ENCODE measurements around the gene PLEKHS1.

The PLEKHS1 gene

DNA sequence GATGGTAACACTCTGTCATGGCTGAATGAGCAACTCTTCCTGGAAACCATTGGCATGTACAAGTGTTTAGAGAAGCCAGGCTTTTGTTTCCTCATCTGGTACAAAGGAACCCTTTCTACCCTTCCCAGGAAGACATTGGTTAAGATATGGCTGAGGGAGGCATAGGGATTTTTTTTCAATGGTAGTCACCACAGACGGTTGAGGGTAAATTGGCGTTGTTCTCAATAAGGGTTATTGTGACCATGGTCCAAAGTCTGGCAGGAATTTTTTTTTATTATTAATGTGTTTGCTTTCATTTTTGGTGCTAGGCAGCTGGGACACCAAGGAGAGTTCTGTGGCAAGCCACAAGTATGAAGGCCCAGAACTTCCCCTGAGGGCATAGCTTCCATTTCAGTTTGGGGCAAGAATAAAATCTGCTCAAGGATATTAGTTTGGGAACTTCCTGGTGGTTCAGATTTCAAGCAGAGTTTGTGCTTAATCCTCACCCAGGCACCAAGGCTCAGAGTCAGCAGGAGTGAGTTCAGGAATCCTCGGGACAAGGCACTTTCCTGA lies at the start of gene PLEKHS1:
PLEKHS1 (plus strand) TSS at position 502 of the 552 bp plus-strand sequence. CDS start 3,596 bp downstream, outside the sequence.
- DNase-seq = no peak

DNA sequence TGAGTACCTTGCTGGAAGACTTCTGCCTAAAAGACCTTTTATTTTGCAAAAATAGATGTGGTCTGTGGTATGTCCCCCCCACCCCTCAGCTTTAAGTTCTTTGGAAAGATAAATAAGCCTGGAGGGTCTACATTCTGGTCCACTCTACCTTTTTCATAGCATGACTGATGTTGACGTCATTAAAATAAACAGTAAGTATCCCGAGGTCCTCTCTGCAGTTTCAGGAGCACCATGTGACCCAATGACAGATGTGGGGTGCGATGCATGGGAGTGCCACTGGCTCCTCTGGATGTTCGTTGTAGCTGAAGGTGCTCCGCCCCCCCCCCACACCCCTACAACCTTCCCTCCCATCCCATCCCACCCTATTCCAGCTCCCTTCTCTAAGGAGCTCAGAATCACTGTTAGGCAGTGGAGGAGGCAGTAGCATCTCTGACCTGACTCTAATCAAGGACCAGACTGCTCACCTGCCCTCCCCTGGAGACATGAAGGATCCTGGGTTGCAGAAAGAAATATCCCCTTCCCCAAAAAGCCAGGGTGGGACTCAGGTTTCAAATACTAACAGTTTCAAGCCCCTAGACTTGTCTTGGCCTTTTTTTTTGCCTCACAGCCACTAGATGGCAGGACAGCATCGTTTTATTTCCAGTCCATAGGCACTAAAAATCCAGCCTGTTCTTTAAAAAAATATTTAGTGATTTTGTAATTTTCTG lies 46.7 kb upstream of the PLEKHS1 start:
- peak in 1 of 2 donors; percentile 50 for DNase-seq

DNA sequence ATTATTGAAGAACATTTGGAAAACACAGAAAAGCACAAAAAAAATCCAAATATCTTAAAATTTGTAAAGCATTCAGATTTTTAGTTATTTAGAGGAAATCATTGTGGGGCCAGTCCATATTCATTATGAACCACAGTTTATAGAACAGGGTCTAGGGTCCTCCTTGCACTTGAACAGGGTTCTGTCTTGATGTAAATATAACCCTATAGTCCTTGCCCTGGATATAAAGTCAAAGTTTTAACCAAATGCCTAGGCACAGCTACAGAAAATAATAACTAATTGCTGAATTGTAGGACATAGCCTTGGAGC lies 46.2 kb upstream of the PLEKHS1 start:
- DNase-seq = no peak

DNA sequence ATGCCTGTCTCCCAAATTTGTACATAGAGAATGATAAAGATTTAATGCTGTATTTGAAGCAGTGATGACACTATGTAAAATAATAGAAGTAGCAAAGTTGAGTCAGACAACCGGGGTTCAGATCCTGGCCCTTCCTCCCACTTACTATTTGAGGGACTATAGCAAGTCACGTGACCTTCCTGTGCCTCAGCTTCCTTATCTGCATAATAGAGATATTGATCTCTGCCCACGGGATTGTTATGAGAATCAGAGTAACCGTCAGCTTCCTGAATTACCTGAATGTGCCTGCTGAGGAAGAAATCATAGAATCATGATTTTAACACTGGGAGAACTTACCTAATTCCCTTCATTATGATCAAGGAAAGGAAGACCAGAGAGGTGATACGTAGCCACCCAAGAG lies 44.9 kb upstream of the PLEKHS1 start:
- no peak for DNase-seq

DNA sequence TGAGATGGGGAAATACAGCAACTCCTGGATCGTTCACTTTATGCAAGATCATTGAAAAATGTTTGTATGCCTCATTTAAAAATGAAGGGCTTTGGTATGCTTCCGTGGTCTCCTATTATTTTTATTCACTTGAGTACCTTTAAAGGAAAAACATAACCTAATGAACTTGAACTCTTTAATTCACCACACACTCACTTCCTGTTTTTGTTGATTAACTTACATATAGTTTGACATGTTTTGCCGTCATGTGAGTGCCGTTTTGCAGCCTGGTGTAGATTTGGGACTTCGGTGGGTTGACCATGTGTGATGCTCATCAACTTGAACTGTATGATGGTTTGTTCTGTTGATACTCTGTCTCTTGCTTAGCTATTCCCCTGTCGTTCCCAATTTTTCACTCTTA lies 42.8 kb upstream of the PLEKHS1 start:
- DNase-seq = no peak

DNA sequence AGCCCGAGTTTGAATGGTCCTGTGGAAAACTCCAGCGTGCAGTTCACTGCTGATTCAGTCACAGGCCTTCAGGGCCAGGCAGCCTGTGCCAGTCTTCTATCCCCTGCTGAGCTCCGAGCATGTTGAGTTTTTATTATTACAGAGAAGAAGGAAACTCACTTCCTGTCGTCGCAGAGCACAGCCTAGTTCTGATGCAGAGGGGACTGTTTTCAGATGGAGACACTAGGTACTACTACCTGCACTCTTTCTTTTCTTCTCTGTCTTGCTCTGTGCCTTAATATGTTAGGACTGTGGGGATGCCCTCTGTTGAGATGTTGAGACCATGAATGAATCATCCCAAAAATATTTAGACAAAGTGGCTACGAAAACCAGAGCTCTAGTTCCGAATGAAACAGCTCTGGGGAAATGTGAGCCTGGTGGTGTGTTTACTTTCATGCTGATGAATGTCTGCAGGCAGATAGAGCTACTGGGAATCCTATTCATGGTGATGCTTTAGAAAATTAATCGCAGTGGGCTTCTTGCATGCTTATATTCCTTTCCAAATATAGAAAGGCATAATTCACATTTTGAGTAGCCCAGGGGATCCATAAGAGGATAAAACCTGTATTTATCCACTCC lies 42.2 kb upstream of the PLEKHS1 start:
- no peak for DNase-seq

DNA sequence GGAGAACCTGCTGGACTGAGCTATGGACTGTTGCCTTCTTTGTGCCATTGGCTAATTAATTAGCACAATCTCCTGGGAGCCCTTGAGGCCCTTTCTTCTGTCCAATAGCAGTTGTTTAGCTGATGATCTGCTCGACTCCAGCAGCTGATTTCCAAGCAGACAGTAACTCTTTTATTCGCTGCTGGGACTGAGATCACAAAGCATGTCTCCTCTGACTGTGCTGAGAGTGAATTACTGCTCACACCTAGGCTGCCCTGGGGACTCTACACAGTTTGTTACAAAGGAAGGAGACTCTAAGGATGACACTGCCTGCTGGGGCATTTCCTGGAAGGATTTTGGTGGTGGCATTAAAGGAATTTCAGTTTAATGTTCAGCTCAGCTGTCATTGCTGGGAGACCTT lies 40.3 kb upstream of the PLEKHS1 start:
- no peak for DNase-seq

DNA sequence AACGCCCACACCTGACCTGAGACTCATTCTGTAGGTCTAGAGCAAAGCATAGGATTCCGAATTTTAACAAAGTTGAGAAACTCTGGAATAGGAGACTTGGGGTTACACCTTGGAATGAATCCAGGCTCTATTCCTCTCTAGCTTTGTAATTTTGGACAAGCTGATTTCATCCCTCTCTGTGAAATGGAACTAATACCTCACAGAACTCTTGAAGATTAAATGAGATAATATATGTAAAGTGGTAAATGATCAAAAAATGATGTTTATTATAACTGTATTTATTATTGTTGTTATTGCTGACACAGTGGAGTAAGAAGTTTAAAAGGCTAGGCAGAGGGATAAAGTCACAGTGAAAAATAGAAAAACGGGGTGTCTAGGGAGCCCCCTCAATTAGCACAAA lies 39.5 kb upstream of the PLEKHS1 start:
- DNase-seq = no peak

DNA sequence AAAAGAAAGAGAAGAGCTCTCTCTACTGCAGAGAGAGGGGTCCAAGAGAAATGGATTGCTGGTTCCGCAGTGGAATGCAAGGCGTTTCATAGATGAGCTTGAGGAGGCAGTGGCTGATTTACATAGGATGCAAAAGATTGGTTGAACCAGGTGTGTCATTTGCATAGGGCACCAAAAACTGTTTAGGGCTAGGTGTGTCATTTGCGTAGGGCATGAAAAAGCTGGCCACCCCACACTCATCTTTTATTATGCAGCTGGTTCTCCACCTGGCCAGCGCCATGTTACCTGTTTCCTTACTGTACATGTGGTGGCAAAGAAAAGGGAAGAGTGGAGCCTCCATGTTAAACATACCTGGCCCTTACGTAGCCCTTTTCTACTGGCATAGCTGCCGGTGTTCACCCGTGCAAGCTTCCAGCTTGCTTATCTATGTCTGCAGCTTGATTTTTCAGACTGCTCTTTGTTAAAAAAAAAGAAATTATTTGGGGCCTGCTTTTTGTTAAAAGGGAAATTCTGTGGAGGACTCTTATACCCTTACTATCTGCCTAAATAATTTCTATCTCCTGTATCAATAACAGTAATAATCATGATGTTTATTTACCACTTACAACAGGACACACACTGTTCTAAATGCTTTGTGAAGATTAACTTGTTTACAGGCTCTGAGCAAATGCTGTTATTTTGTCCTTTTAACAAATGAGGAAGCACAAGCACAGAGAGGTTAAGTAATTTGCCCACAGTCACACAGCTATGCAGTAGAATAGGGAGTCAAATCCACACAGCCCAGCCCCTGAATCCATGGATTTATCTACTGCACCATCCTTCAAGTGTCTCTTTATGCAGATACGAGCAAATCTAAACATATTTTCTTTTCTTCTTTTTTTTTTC lies 38.5 kb upstream of the PLEKHS1 start:
- no peak for DNase-seq

DNA sequence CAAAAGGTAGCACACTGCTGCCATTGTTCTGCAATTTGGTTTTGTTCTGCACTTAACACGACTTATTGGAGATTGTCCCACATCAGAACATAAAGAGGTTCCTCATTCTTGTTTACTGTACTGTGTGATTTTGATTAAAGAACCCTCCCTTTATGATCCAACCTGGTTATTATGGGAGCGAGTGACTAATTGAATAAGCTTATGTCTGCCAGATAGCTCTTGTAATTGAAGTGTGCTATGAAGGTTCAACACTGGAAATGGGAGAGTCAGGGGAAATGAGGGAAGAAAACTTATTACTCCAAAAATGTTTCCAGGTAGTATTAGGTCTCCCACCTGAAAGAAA lies 37.9 kb upstream of the PLEKHS1 start:
- DNase-seq = no peak

DNA sequence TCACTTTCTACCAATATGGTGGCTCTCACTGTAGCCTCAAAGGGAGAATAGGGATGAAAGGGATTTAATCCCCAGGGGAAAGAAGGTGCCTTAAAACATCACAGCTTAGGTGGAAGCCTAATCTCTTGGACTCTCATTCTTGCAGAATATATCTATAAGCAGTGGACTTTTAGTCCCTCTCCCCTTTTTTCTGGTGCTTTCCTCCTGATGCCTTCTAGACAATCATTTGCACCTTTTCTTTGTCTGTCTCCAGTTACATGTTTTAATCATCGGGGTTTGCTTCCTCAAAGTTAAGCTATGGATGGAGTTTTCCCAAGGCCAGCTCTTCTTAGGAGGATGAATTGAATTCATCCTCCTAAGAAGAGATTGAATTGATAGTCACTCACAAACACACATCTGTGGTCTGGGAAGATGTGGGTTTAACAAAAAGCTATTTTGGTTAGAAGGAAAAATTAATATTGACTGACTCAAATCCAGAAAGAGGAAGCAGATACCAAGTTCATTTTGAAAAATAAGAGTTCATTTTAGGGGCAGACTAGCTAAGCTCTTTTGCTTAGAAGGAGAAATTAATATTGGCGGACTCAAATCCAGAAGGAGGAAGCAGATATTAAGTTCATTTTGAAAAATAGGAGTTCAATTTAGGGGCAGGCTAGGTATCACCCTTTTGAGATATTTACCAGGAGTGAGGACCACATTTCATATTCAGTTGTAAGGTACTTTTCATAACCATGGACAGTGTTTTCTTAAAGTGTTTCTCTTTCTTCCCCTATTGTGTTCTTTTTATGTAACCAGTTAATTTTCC lies 35.2 kb upstream of the PLEKHS1 start:
- DNase-seq = peak in 1 of 2 donors; percentile 23

DNA sequence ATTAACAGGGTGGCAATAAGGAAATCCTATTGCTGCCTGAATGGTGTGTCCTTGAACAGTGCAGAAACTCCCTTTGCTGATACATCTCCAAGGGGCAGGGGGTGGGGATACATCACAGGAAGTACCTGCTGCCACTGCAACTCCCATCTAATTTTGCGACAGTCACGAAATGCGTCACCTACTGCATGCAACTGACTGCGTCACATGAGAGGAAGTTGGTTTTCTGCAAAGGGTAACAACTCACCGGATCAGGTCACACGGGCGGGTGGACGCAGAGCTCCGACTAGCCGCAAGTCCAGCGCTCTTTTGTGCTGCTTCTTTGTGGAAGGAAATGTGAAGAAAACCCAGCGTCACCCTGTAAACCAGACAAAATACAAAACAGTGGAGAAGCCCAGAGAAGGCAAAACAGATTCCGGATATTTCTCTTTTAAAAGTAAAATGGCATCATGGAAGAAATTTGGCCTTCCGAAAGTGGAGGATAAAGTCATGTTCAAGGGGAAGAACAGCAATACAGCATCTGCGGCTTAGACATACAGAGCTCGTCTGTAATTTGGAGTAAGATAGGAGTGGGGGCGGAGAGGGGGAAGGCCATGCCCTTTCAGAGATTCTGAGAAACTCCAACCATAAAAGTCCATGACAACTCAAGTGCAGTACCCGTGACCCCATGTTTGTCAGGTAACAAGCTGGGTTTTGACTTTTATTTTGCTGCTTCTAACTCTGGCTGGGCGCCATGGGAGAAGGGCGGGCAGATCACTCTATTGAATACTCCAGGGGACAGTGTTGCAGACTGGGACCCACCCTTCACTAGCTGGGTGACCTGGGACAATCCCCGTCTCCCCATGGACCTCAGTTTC lies 32.3 kb upstream of the PLEKHS1 start:
- no peak for DNase-seq

DNA sequence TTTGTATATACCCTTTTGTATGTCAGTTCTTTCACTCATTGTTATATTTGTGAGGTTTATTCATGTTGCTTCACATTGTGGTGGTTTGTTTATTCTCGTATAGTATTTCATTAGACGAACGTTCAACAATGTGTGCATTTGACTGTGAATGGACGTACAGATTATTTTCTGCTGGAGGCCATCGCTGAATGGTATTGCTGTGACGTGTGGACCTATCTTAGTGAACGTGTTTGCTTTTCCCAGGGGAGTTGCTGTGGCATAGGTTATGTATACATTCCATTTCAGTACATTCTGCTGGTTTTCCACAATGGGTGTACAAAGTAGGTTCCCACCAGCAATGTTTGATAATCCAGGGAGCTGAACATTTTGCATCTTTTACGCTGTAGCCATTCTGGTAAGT lies 31.1 kb upstream of the PLEKHS1 start:
- DNase-seq = no peak

DNA sequence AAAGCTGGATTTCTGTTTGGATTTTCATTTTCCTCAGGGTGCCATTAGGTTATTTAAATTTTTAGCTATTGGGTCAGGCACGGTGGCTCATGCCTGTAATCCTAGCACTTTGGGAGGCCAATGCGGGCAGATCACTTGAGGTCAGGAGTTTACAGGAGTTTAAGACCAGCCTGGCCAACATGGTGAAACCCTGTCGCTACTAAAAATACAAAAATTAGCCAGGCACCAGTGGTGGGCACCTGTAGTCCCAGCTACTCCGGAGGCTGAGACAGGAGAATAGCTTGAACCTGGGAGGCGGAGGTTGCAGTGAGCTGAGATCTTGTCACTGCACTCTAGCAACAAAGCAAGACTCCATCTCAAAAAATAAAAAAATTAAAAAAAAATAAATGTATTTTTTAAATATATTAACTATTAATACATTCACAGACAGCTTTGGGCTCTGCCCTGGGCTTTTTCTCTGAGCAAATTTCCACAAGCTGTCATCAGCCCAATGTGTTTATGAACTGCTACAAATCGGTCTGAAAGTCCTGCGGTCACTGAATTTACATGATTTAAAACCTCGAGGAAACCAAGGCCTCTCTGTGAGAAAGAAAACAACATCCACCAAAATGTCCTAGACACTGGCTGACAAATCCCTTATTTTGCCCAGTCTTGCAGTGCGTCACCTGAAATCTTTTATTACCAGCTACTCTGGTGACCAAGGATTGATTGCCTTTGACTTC lies 19.2 kb upstream of the PLEKHS1 start:
- no peak for DNase-seq

DNA sequence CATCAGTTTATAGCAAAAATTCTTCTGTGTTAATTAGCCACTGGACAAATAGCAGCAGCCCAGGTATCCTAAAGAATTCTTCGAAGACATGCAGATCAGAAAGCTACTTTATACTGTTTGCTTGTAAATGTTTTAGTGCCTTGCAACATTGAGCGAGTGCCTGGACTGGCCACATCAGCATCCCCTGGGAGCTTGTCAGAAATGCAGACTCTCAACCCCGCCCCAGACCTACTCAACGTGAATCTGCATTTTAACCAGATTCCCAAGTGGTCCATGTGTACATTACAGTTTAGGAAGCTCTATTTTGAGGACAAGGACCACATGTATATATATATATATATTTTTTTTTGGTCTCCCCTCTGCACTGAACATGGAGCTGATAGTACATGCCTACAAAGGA lies 18.5 kb upstream of the PLEKHS1 start:
- DNase-seq = no peak

DNA sequence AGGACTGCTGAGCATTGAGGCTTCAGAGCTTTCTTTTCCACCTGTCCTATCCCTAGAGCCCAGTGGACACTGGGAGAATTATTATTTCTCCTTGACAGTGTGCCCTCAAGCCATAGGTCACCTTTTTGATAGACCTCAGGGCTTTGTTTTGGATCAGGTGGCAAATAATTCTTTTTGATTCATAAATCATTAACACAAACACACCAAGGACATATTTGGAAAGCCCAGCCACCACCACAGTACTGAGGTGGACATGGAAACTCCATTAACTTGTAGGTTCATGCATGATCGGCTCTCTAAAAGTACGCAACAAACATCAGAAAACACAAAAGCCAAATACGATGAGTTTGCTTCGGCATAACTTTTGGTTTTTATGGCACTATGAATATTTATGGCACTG lies 17.8 kb upstream of the PLEKHS1 start:
- no peak for DNase-seq

DNA sequence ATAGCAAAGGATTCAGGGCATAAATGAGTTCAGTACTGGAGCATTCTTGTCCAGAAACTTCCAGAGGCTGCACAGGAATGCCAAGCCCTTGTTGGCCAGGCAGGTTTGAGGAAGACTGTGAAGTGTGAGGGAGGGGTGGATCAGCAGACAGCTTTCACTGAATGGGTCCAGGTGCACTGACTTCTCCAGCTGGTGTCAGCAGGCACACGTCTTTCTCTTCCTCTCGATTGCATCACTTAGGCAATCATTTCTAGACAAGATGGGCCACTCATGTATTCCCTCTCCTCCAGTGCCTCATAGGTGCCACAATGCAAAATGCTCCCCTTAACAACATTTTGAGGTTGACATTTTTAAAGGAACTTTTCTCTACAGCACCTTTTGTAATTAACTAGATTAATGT lies 15.6 kb upstream of the PLEKHS1 start:
- no peak for DNase-seq

DNA sequence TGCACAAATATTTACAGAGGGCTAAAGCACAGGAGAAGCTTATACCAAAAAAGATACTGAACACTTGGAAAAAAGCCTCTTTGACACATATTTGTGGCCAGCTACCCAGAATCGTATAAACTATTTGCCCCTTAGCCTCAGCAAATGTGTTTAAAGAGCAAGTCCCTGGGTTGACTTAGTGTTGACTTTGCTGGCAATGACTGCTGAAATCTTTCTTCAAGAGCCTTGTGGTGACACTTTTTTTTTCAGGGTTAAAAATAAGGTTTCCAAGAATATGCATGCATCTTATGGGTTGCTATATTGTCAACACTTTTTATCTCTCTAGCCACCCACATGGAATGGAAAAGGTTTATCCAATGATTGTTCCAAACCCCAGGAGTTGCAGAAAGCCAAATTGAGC lies 14.9 kb upstream of the PLEKHS1 start:
- DNase-seq = no peak

DNA sequence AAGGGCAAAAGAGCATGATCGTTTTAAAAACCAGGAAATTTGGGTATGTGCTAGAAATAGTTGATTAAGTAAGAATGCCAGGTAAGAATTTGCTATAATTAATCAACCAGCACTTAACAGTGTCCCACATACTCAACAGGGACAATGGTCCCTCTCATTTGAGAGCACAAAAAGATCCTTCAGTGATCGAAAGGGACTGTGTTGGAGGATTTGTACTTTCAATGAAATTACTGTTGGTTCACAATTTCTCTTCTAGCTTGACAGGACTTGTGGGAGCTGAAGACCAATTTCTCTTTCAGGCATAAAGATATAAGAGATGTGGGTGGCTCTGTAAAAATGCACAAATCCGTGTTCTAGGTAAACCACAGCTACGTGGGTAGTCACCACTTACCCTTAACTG lies 12.5 kb upstream of the PLEKHS1 start:
- no peak for DNase-seq

DNA sequence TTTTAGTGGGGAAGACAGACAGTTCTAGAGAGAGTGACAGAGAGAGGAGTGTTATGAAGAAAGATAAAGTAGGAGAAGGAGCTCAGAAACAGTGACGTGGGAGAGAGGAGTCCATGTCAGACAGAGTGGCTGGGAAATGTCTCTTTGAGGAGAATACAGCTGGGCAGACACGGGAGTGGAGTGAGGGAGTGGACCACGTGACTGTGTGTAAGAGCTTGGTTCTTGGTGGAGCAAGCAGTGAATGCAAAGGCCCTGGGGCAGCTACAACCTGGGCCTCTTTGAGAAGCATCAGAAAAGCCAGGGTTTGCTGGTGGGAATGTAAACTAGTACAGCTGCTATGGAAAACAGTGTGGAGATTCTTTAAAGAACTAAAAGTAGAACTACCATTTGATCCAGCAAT lies 11.9 kb upstream of the PLEKHS1 start:
- no peak for DNase-seq

DNA sequence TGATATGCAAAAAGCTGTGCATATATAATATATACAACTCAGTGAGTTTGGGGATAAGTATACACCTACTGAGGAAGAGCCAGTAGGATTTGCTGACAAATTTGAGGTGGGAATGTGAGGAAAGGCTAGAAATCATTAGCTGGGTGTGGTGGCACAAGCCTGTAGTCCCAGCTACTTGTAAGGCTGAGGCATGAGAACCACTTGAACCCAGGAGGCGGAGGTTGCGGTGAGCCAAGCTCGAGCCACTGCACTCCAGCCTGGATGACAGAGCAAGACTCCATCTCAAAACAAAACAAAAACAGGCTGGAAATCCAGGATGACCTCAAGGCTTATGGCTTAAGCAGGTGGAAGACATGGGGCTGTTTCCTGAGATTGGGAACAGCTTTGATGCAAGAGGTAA lies 10.6 kb upstream of the PLEKHS1 start:
- DNase-seq = no peak
